HG02884 (cell line): ENCODE results near the gene LY6G5C.

Experiments used
- ATAC-seq: cut with Tn5 transposase; IDR thresholded peaks from one replicate; pipeline ENCODE4 v1.9.1; 2021; ENCODE audit warnings: mild to moderate bottlenecking, moderate library complexity; ENCODE audit not compliant: unreplicated experiment

LY6G5C gene

GRCh38 chr6:31642798-31643570, 37.9 kb downstream of the LY6G5C start:
- ATAC-seq = no peak

- ATAC-seq = no peak
Measured at GRCh38 chr6:31641370-31641769, 39.5 kb downstream of the LY6G5C start.

- no peak for ATAC-seq
Measured at GRCh38 chr6:31640612-31641011, 40.3 kb downstream of the LY6G5C start.

GRCh38 chr6:31639449-31639861, 41.4 kb downstream of the LY6G5C start:
- ATAC-seq = no peak

- no peak for ATAC-seq
Measured at GRCh38 chr6:31639043-31639442, 41.8 kb downstream of the LY6G5C start.

GRCh38 chr6:31636698-31637596, 43.9 kb downstream of the LY6G5C start:
- ATAC-seq = no peak

- ATAC-seq = no peak
Measured at GRCh38 chr6:31634969-31635575, 45.8 kb downstream of the LY6G5C start.

GRCh38 chr6:31634131-31634530, 46.7 kb downstream of the LY6G5C start:
- no peak for ATAC-seq

- no peak for ATAC-seq
Measured at GRCh38 chr6:31633447-31633846, 47.4 kb downstream of the LY6G5C start.

GRCh38 chr6:31632279-31632946, 48.5 kb downstream of the LY6G5C start:
- ATAC-seq = no peak

GRCh38 chr6:31631681-31632278, 49.1 kb downstream of the LY6G5C start:
- ATAC-seq = no peak

- ATAC-seq = no peak
Measured at GRCh38 chr6:31631209-31631608, 49.7 kb downstream of the LY6G5C start.

- no peak for ATAC-seq
Measured at GRCh38 chr6:31630177-31630934, 50.5 kb downstream of the LY6G5C start.

GRCh38 chr6:31629014-31629413, 51.9 kb downstream of the LY6G5C start:
- ATAC-seq = no peak

- no peak for ATAC-seq
Measured at GRCh38 chr6:31627690-31628287, 53.1 kb downstream of the LY6G5C start.

GRCh38 chr6:31626952-31627351, 53.9 kb downstream of the LY6G5C start:
- no peak for ATAC-seq
